Hippocampal formation (tissue), 2 donors: Measurements from ENCODE around the gene DPP7.

Experiments used
- DNase-seq, 2 donors: peaks; one replicate each; lab custom pipeline; 2025; lab: John Stamatoyannopoulos, UW

DPP7 gene

DNA sequence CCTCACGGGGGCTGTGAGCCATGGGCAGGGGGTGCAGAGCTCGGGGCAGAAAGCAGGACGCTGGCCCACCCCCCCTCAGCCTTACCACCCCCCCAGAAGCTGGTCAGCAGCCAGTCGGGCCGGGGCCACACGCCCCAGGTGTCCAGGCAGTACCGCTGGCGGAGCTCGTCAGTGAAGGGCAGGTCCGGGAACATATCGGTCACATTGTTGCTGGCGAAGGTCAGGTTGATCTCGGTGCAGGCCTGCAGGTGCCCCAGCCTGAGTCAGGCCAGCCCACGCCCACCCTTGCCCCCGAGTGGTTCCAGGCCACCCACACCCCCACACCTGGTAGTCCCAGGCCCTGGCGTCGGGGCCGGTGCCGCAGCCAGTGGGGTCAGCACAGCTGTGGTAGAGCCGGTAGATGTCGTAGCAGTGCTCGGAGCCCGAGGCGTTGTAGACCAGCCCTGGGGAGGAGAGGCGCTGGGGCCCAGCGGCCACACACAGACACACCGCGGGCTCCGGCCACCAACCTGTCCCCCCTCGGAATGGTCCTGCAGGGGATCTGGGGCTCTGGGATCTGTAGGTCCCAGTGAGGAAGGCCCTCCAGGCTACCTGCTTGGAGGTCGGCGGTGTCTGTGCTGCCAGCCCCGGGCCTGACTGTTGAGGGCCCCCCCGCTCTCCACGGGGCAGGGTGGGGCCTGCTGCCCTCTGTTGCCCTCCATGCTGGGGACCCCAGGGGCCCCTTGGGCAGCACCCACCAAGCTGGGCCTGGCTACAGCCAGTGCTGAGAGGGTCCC lies 2.6 kb downstream of the DPP7 start:
- DNase-seq = no peak

DNA sequence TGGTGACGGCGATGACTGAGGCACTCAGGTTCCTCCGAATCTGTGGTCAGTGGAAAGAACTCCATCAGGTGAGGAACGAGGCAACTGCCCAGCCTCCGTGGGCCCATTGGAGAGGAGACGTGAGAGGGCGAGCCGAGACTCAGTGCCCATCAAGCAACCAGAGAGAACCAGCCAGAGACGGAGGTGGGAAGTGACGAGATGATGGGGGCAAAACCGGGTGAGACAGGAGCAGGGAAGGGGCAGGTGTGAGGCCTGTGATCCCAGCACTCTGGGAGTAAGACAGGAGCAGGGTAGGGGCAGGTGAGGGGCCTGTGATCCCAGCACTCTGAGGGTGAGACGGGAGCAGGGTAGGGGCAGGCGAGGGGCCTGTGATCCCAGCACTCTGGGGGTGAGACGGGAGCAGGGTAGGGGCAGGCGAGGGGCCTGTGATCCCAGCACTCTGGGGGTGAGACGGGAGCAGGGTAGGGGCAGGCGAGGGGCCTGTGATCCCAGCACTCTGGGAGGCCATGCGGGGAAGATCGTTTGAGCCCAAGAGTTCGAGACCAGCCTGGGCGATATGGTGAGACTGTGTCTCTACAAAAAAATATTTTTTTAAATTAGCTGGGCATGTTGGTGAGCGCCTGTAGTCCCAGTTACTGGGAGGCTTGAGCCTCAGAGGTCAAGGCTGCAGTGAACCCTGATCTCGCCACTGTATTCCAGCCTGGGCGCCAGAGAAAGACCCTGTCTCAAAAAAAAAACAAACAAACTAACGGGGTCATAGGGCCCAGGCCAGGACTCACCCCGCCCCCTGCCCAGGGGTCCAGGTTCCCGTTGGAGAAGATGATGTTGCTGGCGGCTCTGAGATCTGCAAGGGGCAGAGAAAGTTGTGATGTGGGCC lies 3.4 kb downstream of the DPP7 start:
- no peak for DNase-seq

DNA sequence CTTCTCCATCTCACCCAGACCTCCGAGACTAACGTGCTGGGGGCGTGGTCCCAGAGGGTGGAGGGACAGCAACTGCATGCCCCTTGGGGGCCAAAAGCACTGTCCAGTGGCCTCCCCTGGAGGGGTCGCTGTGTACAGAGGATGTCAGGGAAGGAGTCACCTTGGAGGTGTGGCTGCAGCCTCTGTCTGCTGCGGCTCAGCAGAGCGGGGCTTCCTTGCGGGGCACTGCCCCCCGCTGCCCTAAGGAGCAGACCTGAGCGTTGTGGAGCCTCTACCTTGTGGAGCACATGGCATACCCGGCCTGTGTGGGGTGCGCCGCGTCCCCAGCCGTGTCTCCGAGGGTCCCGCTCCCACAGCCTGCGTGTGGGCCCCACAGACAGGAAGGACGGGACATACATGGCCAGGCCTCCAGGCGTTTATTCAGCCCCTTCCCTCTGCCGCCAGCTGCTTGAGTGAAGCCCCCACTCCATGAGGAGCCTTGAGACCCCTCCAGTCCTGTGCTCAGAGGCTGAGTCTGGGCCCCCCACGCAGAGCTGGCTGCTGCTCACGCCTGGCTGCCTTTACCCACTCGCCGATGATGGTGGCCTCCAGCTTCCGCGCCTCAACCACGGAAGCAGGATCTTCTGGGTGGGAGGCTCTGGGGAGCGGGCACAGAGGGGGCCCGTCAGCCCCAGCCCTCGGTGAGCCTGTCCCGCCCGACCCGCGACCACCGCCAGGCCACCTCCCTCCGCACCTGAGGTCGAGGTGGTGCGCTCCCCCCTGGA lies 4.2 kb downstream of the DPP7 start:
- no peak for DNase-seq

DNA sequence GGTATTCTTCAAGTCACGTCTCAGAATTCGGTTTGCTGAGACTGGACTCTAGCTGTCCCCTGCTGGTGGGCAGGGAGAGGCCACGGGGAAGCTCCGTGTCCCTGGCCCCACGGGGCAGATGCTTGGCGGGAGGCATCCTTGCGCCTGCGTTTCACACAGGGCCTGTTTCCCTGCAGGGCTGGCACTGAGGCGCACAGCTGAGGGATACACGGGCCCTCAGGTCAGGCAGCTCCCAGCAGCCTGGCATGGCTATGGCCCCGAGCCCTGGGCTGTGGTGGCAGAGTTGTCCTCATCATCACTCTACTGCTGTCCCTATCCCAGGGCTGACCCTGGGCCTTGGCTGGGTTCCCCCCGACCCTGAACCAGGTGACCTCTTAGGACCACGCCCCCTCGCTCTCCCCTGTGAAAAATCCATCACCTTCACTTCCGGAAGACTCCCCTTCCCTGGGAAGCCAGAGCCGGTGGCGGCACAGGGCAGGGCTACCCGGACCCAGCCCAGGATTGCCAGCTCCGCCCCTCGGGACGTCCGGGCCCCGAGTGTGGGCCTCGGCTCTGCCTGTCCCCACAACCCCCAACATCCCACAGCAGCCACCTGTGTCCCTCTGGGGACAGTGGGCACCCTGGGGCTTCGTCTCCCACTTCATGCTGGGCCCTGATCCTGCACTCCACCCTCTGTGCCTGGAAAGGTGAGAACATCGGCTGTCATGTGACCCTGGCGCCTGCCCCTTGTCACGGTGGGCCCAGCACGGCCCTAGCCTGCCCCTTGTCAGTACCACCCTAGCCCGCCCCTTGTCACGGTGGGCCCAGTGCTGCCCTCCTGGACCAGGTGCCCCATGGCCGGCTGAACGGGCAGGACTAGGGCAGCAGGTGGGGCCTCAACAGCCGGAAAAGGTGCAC lies 5.0 kb downstream of the DPP7 start:
- no peak for DNase-seq

DNA sequence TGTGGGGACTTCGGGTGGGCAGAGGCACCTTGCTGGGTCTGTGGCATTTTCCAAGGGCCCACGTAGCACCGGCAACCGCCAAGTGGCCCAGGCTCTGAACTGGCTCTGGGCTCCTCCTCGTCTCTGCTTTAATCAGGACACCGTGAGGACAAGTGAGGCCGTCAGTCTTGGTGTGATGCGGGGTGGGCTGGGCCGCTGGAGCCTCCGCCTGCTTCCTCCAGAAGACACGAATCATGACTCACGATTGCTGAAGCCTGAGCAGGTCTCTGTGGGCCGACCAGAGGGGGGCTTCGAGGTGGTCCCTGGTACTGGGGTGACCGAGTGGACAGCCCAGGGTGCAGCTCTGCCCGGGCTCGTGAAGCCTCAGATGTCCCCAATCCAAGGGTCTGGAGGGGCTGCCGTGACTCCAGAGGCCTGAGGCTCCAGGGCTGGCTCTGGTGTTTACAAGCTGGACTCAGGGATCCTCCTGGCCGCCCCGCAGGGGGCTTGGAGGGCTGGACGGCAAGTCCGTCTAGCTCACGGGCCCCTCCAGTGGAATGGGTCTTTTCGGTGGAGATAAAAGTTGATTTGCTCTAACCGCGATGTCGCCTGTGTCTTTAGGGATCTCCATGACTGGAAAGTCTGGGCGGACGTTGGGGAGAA lies 5.8 kb downstream of the DPP7 start:
- DNase-seq = no peak

DNA sequence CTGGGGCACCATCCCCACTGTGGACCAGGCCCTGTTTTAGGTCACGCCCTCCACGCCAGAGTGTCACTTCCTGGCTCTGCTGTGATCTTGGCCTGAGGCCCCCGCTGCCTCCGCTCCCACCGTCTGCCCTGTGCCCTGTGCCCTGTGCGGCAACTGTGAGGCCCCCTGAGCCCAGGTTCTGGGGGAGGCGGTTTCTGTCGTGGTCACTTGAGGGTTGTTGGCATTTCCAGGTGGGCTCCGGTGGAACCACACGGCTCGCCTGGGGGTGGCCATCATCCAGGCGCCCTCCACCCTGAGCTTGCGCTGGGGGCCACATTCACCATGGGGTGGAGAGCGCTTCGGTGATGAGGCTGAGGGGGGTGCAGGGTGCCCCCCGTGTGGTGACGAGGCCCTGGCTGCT lies 6.6 kb downstream of the DPP7 start:
- DNase-seq = no peak

DNA sequence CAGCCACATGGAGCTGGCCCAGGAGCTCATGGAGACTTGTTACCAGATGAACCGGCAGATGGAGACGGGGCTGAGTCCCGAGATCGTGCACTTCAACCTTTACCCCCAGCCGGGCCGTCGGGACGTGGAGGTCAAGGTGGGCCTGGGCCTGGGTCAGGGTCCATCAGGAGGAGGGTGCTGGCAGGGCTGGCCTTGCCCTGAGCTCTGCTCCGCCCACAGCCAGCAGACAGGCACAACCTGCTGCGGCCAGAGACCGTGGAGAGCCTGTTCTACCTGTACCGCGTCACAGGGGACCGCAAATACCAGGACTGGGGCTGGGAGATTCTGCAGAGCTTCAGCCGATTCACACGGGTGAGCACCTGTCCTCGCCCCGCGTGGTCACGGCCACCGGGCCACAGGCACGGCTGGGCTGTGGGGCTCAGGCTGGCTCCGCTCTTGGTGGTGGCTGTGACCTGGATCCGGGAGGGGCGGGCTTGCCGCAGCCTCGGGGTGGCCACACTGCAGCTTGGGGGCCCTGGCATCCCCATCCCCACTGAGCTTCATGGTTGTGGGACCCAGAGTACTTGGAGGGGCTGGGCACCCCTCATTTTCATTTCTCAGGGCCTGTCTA lies 7.1 kb downstream of the DPP7 start:
- no peak for DNase-seq

DNA sequence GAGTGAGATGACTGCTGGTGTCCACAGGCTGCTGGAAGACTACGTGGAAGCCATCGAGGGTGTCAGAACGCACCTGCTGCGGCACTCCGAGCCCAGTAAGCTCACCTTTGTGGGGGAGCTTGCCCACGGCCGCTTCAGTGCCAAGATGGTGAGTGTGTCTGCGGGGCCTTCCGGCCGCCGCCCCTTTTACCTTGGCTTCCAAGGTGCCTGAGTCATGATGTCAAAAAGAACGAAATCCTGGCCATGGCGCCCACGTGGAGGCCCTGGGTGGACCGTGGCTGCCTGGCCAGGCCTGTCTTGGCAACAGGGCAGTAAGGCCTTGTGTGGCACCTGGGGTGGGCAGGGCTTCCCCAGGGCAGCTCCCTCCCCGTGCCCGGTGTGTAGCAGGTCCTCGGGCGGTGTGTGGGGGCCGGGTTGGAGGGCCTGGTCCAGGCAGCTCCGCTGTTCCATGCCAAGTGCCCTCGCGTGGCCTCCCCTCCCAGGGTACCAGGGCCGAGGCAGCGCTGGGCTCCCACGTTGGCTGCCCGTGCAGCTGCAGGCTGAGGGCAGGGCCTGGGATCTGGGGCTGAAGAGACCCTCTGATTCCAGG lies 7.8 kb downstream of the DPP7 start:
- no peak for DNase-seq

DNA sequence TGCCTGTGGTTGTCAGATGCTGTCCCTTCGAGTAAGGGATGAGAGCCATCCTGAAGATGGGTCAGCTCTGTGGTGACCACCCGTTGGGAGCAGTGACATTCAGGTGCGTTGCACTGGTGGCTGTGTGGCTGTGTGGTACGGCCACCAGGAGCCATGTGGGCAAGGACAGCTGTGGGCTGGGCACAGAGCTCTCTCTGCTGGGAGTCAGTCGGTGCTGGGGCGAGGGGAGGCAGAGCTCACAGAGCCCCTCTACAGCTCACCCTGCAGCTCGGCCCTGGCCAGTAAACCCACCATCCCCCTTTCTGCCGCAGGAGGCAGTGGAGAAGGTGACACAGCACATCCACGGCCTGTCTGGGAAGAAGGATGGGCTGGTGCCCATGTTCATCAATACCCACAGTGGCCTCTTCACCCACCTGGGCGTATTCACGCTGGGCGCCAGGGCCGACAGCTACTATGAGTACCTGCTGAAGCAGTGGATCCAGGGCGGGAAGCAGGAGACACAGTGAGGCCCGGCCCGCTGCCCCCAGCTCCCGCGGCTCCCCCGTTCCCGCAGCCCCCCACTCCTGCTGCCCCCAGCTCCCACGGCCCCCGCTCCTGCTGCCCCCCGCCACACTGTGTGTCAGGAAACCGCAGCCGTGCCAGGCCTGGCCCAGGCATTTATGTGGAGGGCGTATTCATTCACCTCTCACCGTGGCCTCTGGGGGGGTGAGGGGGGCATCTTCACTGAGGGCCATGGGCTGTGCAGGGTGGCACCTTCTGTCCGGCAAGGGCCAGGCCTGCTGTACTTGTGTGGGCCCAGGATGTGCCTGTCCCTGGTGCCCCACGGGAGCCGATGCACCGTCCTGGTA lies 8.5 kb downstream of the DPP7 start:
- DNase-seq = no peak

DNA sequence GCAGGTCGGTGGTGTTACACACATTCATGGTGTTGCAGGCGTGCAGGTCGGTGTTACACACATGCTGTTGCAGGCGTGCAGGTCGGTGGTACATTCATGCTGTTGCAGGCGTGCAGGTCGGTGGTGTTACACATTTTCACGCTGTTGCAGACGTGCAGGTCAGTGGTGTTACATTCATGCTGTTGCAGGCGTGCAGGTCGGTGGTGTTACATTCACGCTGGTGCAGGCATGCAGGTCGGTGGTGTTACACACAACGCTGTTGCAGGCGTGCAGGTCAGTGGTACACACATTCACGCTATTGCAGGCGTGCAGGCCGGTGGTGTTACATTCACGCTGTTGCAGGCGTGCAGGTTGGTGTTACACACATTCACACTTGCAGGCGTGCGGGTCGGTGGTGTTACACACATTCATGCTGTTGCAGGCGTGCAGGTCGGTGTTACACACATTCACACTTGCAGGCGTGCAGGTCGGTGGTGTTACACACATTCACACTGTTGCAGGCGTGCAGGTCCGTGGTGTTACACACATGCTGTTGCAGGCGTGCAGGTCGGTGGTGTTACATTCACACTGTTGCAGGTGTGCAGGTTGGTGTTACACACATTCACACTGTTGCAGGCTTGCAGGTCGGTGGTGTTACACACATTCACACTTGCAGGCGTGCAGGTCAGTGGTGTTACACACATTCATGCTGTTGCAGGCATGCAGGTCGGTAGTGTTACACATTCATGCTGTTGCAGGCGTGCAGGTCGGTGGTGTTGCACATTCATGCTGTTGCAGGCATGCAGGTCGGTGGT lies 11.1 kb downstream of the DPP7 start:
- no peak for DNase-seq

DNA sequence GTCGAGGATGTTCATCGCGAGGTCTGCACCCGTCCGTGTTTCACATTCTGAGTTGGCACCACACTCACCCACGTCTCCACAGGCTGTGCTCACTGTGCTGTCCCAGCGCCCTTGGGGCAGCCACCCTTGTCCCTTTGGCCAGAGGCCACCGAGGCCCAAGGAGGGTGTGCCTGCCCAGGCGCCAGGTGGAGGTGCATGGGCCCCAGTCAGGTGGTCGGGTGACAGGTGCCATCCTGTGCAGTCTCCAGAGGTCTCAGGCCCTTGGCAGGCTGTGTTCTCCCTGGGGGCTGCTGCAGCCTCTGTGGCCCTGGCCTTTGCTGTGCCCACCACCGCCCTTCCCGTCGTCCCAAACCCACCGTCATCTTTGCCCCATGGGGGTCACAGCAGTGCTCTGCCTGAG lies 15.3 kb downstream of the DPP7 start:
- no peak for DNase-seq

DNA sequence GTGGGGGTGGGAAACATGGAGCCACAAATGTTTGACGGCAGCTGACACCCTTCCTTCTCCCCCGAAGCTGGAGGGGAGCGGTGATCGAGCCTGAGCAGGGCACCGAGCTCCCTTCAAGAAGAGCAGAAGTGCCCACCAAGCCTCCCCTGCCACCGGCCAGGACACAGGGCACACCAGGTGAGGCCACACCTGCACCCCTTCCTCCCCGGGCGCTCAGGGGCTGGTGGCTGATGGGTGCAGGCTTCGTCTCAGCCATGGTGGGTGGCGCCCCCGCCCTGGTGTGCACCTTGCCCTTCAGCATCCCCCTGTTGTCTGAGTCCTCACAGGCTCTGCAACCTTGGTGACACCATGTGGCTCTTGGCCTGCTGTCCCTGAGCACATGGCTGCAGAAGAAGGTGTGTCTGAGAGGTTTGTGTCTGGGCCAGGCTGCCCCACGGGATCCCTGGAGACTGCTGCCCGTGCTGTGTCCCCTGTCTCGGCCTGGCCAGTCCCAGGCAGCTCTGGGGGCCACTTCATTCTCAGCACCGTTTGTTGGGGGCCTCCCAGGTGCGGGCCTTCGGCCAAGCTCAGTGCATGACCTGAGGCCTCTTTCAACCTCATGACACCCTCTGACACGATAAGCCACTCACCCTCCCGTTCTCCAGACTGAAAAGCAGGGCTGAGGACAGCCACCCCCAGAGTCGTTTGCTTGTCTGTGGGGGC lies 16.6 kb downstream of the DPP7 start:
- no peak for DNase-seq

DNA sequence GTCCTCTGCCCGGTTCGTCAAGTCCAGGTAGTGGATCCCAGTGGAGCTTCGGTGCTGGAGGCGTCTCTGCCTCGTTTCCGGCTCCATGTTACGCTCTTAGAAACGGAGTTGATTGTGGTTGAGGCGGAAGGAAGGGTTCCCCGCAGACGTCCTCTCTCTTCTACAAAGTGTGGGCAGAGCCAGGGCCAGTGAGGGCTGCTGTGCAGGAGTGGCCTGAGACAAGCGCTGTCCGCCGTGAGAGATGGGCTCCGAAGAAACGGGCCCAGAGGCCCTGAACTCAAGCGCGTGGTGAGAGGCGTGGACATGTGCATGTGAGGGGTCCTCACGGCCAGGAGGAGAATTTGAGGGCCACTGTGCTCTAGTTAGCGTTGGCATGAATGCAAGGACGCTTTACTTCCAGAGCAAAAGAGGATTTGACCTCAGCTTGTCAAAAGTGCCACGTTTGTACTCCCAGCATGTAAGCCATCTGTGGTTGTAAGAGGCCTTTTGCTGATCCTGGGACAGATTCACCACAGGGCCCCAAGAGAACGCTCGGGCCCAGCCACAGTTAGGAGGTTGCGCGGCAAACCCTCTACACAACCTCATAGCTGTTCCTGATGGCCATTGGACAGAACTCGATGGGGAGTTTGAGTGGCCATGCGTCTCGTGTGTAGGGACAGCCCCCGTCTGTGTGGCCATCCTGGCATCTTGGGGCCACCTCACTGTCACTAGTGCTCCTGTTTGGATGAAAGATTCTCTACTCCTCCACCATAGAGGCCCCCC lies 17.6 kb downstream of the DPP7 start:
- no peak for DNase-seq

DNA sequence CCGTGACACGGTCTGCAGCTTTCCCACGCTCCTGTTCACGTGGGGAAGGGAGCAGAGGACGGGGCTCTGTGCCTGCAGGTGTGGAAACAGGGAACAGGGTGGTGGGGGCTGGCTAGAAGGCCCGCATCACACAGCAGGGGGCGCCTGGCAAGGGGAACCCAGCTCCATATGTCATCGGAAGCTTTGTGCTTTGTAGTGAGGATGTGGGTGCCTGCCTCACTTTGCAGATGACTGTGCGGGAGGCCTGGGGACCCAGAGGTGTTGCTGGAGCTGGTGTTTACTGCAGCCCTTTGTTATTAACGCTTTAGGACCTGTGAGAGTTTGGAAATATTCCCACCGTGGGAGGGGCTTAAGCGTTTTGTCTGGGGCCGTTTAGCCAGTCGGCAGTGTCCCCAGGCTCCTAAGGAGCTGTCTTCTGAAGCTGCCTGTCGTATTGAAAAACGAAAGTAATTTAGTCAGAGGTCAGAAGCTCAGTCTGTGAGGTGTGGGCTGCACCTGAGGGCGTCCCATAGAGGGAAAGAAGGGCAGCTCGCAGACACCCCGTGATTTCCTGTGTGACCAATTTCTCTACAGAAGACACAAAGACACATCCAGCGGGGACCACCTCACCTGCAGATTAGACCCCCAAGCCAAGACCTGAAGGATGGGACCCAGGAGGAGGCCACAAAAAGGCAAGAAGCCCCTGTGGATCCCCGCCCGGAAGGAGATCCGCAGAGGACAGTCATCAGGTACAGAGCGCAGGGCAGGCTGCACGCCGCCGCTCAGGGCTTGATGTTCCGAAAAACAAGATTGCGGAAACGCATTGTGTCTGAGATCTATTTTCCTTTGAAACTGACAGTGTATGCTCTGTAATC lies 18.6 kb downstream of the DPP7 start:
- no peak for DNase-seq

DNA sequence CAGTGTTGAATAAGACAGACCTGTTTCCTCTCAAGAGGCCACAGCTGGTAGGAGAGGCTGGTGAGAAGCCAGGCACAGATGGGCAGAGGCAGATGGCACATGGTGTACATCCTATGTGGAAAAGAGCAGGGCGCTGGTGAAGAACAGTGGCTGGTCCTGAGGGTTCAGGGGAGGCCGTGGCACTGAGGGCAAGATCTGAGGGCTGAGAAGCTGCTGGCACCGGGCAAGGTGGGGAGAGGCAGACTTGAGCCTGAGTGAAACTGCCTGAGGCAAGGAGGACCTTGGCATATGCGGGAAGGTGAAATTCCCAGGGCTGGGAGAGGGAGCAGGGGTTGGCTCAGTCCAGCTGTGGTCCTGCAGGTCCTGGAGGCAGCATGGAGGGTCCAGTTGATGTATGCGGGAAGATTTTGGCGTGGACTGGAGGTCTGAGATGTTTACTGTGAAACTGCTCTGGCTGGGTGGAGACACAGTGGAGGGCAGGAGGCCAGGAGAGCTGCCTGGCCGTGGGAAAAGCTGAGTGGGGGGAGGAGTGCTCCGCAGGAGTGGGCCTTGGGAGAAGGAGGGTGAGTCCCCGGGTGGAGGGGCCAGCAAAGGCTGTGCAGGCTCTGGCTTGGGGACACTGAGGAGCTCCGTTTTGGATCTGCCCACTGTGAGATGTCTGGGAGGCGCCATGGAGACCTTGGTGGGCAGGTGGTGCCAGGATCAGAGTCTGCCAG lies 25.1 kb downstream of the DPP7 start:
- no peak for DNase-seq
